Stimulated activated CD8-positive, alpha-beta memory T cell treated with anti-CD3 and anti-CD28 coated beads, Interleukin-7, amount 100 ng/mL, for 4 hours (primary cell): ENCODE data around the gene DNAJC9.
A peak's percentile ranks its signal among the peaks of the same experiment; 100 is the strongest.
"Not testable (repeated sequence)": the region's sequence is repeated elsewhere in the genome, so short reads cannot be mapped to it uniquely, and the experiment has no call there.

Experiments used
- DNase-seq, 2 donors: peaks; one replicate each; pipeline ENCODE4 v3.0.0-alpha.2; 2020; ENCODE audit warnings: low read depth in 2 of 2

The DNAJC9 gene

GRCh38 chr10:73246646-73247508 lies at the start of gene DNAJC9:
TSS of gene DNAJC9 (minus strand) at chr10:73247255. CDS start at chr10:73247189, 66 bp downstream.
- peak; percentile 90 to 93 for DNase-seq

GRCh38 chr10:73293461-73293860 lies 46.4 kb upstream of the DNAJC9 start:
- no peak for DNase-seq

DNA sequence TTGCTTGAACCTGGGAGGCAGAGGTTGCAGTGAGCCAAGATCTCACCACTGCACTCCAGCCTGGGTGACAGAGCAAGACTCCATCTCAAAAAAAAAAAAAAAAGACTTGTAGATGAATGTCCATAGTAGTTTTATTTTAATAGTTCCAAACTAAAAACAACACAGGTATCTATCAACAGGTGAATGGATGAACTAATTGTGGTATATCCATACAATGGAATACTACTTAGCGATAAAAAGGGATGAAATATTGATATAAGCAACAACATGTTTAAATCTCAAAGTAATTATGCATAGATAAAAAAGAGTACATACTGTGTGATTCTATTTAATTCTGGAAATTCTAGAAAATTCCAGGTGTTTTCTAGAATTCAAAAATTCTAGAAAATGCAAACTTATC lies 42.9 kb upstream of the DNAJC9 start:
- DNase-seq = no peak

DNA sequence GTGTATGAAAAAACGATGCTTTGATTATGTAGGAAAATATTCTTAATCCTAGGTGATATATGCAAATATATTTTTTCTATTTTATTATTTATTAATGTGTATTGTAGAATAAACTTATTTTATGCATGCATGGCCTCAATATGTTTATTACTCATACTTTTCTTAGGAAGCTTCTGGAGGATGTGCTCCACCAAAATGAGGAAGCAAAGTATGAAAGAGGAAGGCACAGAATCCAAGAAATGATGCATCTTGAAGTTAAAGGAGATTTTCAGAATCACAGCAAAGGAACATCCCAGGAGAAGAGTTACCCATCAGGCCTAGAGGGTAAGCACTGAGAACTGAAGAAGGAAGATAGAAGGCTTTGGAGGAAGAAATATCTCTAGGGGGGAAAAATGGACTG lies 40.4 kb upstream of the DNAJC9 start:
- no peak for DNase-seq

DNA sequence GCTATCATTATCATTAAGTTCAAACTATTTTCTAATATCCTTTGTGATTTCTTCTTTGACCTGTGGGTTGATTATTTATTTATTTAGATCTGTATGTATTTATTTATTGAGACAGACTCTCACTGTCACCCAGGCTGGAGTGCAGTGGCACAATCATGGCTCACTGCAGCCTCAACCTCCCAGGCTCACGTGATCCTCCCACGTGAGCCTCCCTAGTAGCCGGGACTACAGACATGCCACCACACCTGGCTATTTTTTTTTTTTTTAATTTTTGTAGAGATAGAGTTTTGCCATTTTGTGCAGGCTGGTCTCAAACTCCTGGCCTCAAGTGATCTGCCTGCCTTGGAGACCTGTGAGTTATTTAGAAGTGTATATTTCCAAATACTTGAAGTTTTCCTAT lies 34.0 kb upstream of the DNAJC9 start:
- DNase-seq = no peak

- no peak for DNase-seq
Observed at GRCh38 chr10:73264423-73264822, 17.4 kb upstream of the DNAJC9 start.

GRCh38 chr10:73263693-73264347 lies 16.8 kb upstream of the DNAJC9 start:
- DNase-seq = no peak

- DNase-seq = no peak
Observed at GRCh38 chr10:73262880-73263555, 16.0 kb upstream of the DNAJC9 start.

GRCh38 chr10:73262105-73262730 lies 15.2 kb upstream of the DNAJC9 start:
- DNase-seq = no peak

- DNase-seq = no peak
Observed at GRCh38 chr10:73261362-73261995, 14.4 kb upstream of the DNAJC9 start.

GRCh38 chr10:73258612-73259011 lies 11.6 kb upstream of the DNAJC9 start:
- not testable (repeated sequence) for DNase-seq

DNA sequence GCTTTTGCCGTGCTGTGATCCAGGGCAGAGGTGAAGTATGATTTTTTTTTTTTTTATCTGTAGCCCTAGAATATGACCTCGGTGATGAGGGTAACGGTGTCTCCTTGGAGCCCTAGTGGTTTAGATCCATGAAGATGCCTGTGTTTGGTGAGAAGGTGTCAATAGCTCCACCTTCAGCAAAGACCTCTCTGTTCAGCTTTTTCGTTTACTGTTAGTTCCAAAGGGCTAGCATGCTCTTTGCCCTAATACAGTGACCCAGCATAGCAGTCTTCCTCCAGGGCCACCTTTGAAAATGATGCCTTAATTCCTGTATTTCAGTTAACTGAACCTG lies 6.1 kb upstream of the DNAJC9 start:
- DNase-seq = no peak

DNA sequence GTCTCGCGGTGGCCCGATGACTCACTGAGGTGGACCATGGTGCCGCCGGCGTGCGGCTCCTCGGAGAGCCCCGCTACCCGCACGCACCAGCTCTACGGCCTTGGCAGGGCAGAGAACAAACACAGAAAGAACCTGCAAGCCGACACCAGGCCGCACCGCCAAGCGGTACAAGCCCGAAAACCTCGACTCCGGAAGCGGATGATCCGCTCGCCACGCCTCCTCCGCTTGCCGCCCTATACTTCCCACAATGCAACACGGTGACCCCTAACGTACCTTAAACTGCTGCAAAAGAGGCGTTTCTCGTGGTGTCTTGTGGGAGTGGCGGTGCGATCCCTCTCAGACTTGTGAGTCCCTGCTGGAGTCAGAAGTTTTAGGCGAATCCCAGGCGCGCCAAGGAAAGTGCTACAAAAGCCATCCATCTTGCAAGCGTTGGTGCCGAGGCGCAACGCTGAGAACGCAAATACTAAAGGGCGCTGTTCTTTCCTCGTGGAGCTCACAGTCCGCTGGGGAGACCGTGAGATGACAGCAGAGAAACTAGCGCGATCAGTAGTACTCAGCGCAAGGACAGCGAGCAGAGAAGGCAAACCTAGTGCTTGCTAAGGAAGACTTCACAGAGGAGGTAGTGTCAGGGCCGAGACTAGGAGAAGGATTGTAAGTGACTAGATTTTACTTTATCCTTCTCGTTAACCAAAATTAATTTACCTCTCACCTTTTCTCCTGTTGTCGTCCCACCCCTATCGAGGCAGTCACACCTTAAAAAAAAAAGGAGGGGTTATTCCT lies 5.6 kb upstream of the DNAJC9 start, which contains the start of gene MRPS16:
Gene MRPS16, minus strand, starts transcription at position 200 of the 780 bp plus-strand sequence. Its CDS starts 162 bp downstream, at position 38.
- DNase-seq = peak; percentile 85 to 89

DNA sequence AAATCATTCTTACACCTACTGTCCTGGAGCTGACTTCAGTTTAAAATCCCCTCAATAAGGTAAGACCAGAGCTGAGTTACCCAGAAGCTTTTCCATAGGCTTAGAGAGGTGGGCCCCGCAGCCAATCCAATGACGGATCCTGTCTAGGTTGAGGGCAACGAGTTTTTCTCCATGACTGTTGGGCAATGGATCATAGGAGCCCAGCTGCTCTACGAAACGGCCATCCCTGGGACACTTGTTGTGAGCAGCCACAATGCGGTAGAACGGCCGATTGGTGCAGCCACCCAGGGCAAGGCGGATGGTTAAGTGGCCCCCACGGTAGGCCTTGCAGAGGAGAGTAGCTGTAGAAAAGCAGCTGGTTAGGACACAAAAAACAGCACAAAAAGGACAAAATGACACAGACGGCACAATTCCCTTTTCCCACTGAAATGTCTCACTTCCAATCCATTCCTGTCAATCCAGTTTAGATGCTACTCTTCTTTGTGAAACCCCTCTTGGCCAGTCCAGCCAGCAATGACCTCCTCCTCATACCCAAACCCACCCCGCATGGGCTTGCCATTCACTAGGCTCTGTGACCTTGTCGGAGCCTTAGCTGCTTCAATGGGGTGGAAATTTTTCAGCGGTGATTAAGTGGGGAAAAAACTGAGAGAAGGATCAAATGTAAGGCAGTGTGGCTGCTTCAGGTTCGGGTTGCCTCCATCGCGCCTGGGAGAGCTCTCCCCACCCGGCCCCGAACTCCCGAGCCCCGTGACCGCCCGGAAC lies 4.8 kb upstream of the DNAJC9 start:
- no peak for DNase-seq

GRCh38 chr10:73248259-73248724 lies 1.2 kb upstream of the DNAJC9 start:
- no peak for DNase-seq

DNA sequence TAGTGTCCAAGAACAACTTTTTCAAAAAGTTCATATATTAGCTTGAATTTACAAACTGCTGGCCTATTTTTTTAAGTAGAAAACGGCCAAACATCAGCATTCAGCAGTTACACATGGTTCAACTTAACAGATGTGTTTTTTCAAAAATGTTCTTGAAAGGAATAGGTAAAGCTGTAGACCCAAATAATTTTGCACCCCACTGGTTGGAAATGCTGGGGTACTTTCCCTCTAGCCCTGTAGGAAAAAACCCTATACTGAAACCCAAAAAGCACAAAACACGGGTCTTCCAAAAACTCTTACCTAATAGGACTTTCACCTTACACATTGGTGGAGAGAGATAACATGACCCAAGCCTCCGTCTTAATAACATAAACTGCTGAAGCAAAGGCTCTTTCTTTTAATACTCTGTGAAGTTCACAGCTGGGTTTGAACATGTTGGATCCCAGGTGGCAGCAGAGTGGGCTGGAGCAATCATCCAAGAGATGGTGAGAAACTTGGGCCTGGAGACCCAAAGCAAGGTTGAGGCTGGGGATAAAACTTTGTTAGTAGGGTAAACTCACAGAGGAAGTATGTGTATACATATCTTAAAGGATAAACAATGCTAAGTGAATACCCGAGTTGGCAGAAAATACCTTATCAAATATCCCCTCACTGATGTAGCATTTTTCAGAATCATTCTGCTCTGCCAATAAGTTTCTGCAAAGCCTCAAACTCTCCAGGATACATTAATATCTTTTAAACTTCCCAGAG lies 629 bp upstream of the DNAJC9 start:
- DNase-seq = no peak

GRCh38 chr10:73246322-73246645 lies 771 bp downstream of the DNAJC9 start:
- no peak for DNase-seq

GRCh38 chr10:73244866-73245477 lies 2.1 kb downstream of the DNAJC9 start:
- DNase-seq = no peak

DNA sequence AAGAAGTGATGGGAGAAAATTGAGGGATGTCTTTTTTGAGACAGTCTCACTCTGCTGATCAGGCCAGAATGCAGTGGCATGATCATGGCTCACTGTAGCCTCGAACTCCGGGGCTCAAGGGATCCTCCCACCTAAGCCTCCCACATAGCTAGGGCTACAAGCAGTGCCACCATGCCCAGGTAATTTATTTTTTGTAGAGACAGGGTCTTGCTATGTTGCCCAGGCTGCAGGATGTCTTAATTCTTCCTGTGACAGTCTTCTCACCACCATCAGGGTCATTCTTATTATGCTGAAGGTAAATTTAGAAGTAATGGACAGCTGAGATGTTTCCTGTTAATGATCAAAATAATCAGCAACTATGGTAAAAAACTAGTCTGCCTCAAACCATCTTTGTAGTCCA lies 7.1 kb downstream of the DNAJC9 start:
- DNase-seq = no peak
